GM18498 (cell line): ENCODE data around the gene GNA12.

Experiments
- ATAC-seq: cut with Tn5 transposase; IDR thresholded peaks from one replicate; pipeline ENCODE4 v1.9.1; 2021; ENCODE audit warnings: mild to moderate bottlenecking, moderate library complexity; ENCODE audit not compliant: unreplicated experiment

Gene GNA12

GRCh38 chr7:2838873-2839578 is 5.1 kb downstream of the GNA12 start:
- peak; percentile 39 for ATAC-seq

- no peak for ATAC-seq
Observed at GRCh38 chr7:2838451-2838850, 5.7 kb downstream of the GNA12 start.

- ATAC-seq: no peak
Observed at GRCh38 chr7:2837496-2837895, 6.6 kb downstream of the GNA12 start.

GRCh38 chr7:2834748-2835441 is 9.2 kb downstream of the GNA12 start:
- no peak for ATAC-seq

GRCh38 chr7:2833083-2833910 is 10.8 kb downstream of the GNA12 start:
- ATAC-seq: no peak

GRCh38 chr7:2832461-2832860 is 11.6 kb downstream of the GNA12 start:
- no peak for ATAC-seq

- no peak for ATAC-seq
Observed at GRCh38 chr7:2830609-2831376, 13.3 kb downstream of the GNA12 start.

- no peak for ATAC-seq
Observed at GRCh38 chr7:2829040-2829439, 15.1 kb downstream of the GNA12 start.

GRCh38 chr7:2826771-2827170 is 17.3 kb downstream of the GNA12 start:
- ATAC-seq: no peak

- no peak for ATAC-seq
Observed at GRCh38 chr7:2825559-2826227, 18.4 kb downstream of the GNA12 start.

GRCh38 chr7:2824678-2825461 is 19.2 kb downstream of the GNA12 start:
- ATAC-seq: peak; percentile 43

GRCh38 chr7:2824026-2824677 is 20.0 kb downstream of the GNA12 start:
- ATAC-seq: no peak

GRCh38 chr7:2823130-2823529 is 21.0 kb downstream of the GNA12 start:
- ATAC-seq: no peak

GRCh38 chr7:2821842-2822507 is 22.1 kb downstream of the GNA12 start:
- peak; percentile 50 for ATAC-seq

- ATAC-seq: no peak
Observed at GRCh38 chr7:2821161-2821841, 22.8 kb downstream of the GNA12 start.

- no peak for ATAC-seq
Observed at GRCh38 chr7:2820508-2820934, 23.6 kb downstream of the GNA12 start.

- ATAC-seq: no peak
Observed at GRCh38 chr7:2819954-2820397, 24.1 kb downstream of the GNA12 start.
